HT1080 (cell line): ENCODE results near the gene CDV3. TPM values are rescaled to one million over a fixed set of nuclear protein-coding genes. Genes with fewer than 3 reads are reported as not detected.
"Not testable (repeated sequence)": the region's sequence is repeated elsewhere in the genome, so short reads cannot be mapped to it uniquely, and the experiment has no call there.

ENCODE experiments used
- DNase-seq: peaks from one replicate; pipeline ENCODE4 v3.0.0-alpha.2; 2015; ENCODE audit warnings: low read depth
- polyA plus RNA-seq, 2 experiments: library from polyadenylated mRNA; depleted of rRNA; stranded (reverse); fragments of >200 nt; gene quantifications; 2 replicates each; pipeline ENCODE4 v1.2.3, GENCODE V29; 2015
- total RNA-seq: library from RNA; depleted of rRNA; stranded (reverse); fragments of >200 nt; shearing (Covaris generic); gene quantifications from 2 replicates; pipeline ENCODE4 v1.2.3, GENCODE V29; 2014; rRNA removed

CDV3 gene
- total RNA-seq = 224 and 227 TPM in 2 replicates
- polyA plus RNA-seq (2015; cell fraction: cytosol; rRNA removed) = 187 and 235 TPM in 2 replicates
- polyA plus RNA-seq (2015; cell fraction: nucleus; rRNA removed) = 142 and 154 TPM in 2 replicates

DNA sequence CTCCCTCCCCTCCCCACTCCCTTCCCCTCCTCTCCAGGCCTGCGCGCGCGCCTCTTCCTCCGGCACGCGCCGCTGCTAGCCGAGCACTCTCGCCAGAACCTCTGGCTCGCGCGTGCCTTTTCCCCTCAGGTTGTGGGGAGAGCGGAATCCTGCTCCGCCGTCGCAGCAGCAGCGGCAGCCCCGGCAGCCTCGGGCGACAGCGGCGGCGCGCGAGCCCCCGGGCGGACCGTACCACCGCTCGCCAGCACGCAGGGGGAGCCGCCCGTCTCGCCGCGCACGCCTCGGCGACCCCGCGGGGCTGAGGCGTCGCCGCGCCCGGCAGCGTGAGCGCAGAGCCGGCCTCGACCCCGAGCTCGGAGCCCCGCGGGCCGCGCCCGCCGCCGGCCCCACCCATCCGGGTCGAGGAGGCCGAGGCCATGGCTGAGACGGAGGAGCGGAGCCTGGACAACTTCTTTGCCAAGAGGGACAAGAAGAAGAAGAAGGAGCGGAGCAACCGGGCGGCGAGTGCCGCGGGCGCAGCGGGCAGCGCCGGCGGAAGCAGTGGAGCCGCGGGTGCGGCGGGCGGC lies at the start of gene CDV3:
Gene CDV3, plus strand, starts transcription at position 58 of the 566 bp plus-strand sequence. Its CDS starts 359 bp downstream, at position 417.
- no peak for DNase-seq

DNA sequence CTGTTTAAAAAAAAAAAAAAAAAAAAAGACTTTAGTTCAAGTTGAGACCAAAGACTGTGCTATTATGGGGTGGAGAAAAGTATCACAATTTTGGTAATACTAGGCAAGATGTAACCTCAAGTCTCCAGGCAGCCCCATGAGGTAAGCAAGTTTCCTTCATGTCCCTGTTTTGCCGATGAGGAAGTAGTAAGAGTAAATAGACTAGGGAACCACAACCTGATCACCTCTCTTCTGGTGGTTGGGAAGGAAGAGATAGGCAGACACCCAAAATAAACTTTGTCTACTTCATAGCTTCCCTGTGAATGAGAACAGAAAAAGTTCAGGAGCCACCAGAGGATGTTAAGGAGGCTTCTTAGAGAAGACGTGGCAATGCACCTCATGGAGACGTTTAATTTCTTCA lies 49.7 kb upstream of the CDV3 start:
- DNase-seq = not testable (repeated sequence)

- no peak for DNase-seq
Observed at GRCh38 chr3:133525435-133525834, 48.1 kb upstream of the CDV3 start.

- DNase-seq = no peak
Observed at GRCh38 chr3:133527081-133527715, 46.3 kb upstream of the CDV3 start.

- no peak for DNase-seq
Observed at GRCh38 chr3:133529809-133530208, 43.7 kb upstream of the CDV3 start.

- DNase-seq = peak; percentile 95
Observed at GRCh38 chr3:133531981-133532380, 41.5 kb upstream of the CDV3 start.

DNA sequence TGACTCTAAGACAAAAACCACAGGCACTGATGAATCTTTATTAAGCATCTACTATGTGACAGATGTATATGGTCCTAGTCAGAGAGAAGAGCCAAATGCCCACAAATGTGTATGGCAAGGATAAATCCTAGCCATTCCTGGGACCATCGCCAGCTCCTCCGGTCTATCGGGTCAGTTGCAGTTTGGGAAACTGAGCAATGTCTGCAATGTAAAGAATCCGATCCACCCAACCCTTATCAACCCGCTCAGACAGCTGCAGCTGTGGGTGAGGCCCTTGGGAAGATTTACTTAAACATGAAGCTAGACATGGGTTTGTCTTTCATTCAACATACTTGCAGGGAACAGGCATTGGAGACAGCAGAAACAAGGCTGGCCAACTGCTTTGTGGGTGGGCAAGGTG lies 40.5 kb upstream of the CDV3 start:
- no peak for DNase-seq

DNA sequence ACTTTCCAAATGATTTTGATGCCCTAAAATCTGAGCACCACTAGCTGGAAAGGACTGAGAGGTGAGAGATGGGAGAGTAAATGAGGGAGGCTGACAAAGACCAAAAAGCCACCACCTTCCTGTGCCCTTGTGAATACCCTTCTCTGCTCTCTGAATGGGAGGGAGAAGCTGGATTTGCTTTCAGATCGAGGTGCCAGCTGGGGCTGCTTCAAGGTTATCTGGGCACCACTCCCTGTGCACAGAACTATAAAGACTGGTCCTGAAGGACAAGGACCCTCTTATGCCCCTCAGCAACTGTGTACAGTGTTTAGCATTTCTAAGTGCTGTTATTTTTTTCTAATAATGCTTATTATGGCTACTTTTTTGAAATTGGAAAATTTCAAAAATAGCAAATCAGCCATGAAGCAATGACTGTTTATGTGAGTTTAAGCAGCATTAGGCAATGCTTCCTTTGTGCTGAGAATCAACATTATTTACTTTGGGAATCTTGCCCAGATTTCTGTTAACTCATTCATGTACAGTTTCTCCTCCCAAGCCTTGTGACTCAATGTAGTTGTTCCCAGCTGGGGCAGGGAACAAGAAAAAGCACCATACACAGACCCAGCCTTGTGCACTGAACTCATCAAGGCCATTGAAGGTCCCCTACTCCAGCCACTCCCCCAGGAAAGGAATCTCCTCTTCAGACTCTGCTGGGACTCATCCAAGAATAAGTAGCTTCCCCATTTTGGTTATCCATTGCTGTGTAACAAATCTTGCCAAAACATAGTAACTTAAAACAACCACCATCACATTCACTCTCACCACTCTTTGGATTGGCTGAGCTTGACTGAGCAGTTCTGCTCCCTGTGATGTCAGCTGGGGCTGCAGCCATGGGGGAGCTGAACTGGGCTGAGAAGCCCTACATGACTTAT lies 37.3 kb upstream of the CDV3 start:
- DNase-seq = peak; percentile 97

DNA sequence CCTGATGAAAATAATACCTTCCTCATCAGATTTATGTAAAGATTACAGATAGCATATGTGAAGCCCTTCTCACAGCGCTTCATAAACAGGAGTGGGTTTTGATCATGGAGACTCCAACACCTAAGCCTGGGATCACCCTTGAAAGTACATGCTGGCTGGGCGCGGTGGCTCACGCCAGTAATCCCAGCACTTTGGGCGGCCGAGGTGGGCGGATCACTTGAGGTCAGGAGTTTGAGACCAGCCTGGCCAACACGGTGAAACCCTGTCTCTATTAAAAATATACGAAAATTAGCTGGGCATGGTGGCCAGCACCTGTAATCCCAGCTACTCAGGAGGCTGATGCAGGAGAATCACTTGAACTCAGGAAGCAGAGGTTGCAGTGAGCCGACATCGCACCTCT lies 36.4 kb upstream of the CDV3 start:
- not testable (repeated sequence) for DNase-seq

DNA sequence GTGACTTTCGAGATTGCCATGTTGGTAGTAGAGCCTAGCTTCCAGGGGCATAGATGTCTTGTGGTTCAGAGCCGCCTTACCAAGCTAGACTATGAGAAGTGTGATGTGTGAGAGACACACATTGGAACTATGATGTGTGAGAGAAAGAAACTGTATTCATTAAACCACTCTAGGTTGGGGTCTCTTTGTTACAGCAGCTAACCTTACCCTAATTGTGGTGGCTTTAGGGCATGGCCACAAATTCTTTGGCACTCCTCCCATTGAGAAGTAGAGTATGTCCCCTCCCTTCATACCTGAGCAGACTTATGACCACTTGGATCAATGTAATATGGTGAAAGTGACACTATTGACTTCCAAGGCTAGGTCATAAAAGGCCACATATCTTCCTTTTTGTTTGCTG lies 35.3 kb upstream of the CDV3 start:
- DNase-seq = no peak

- DNase-seq = peak; percentile 100
Observed at GRCh38 chr3:133540896-133541674, 32.4 kb upstream of the CDV3 start.

DNA sequence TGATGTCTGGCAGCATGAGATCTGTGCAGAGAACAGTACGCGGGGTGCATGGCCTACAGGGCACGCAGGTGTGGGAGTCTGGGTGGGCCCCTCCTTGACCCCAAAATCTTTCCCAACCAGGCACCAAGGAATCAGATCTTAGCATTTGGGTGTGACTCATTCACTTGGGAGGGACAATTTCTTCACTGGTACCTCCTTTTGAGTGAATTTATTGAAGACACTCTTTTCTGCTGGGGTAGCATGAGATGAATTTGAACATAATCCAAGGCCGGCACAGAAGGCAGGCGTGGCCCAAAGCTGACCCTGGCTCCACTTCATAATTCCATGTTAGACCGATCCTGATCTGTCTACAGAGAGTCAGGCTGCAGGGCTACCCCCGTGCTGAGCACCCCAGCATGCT lies 30.6 kb upstream of the CDV3 start:
- DNase-seq = no peak

DNA sequence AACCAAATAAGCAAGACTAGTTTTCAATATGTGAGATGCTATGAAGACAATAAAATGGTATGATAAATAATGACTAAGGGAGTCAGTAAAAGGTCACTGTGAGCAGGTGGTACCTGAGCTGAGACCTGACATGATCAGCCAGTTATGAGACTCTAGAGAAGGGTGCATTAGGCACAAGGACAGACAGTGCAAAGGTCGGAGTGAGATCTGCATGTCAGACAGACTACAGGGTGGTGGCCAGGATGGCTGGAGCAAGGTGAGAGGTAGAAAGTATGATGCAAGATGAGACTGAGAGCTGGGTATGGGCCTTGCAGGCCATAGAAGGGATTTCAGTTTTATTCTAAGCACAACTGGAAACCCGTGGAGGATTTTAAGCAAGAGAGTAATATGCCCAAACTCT lies 28.5 kb upstream of the CDV3 start:
- DNase-seq = not testable (repeated sequence)

DNA sequence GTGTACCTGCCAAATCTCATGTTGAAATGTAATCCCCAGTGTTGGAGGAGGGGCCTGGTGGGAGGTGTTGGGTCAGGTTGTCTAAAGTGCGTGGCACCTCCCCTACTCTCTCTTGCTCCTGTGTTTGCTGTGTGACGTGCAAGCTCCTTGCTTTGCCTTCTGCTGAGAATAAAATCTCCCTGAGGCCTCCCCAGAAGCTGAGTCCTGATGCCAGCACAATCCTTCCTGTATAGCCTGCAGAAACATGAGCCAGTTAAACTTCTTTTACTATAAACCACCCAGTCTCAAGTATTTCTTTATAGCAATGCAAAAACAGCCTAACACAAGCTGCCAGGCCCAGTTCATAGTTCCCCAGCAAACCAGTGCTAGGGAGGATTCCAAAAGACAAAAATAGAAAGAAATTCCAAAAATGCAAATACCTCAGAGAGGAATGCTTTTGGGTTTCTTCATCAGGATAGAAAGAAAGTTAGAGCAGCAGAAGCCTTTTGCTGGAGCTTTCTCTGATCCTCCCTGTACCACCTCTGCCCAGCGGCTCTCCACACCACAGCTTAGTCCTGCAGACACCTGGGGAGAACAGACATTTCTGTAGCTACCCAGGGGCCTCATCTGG lies 25.9 kb upstream of the CDV3 start:
- no peak for DNase-seq

- DNase-seq = no peak
Observed at GRCh38 chr3:133548090-133548489, 25.4 kb upstream of the CDV3 start.

GRCh38 chr3:133549565-133549964 lies 23.9 kb upstream of the CDV3 start:
- DNase-seq = no peak

DNA sequence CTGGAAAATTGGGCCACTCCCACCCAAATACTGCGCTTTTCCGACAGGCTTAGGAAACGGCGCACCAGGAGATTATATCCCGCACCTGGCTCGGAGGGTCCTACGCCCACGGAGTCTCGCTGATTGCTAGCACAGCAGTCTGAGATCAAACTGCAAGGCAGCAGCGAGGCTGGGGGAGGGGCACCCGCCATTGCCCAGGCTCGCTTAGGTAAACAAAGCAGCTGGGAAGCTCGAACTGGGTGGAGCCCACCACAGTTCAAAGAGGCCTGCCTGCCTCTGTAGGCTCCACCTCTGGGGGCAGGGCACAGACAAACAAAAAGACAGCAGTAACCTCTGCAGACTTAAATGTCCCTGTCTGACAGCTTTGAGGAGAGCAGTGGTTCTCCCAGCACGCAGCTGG lies 21.9 kb upstream of the CDV3 start:
- DNase-seq = not testable (repeated sequence)

GRCh38 chr3:133561679-133562078 lies 11.8 kb upstream of the CDV3 start:
- DNase-seq = no peak

DNA sequence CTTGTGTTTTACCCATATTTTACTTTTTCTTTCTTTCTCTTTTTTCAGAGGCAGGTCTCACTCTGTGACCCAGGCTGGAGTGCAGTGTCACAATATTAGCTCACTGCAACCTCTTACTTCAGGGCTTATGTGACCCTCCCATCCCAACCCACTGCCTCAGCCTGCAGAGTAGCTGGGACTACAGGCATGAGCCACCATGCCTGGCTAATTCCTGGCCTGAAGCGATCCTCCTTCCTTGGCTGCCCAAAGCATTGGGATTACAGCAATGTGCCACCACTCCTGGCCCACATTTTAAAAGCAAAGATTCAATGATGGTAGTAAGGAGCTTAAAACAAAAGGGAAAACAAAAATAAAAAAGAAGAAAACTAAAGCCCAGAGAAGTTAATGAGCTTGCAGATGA lies 11.1 kb upstream of the CDV3 start:
- no peak for DNase-seq

DNA sequence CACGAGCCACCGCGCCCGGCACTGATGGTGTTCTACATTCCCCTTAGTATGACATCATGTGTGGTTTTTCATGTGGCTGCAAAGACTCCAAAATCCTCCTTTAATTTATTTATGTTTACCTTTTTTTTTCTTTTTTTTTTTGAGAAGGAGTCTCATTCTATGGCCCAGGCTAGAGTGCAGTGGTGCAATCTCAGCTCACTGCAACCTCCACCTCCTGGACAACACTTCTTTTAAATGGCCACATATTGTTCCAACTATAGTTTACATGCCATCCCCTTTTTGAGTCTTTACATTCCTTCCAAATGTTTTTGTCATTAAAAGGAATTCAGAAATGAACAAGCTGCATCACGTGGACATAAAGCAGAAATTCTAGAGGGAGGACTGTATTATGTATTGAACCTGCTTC lies 10.3 kb upstream of the CDV3 start:
- no peak for DNase-seq

DNA sequence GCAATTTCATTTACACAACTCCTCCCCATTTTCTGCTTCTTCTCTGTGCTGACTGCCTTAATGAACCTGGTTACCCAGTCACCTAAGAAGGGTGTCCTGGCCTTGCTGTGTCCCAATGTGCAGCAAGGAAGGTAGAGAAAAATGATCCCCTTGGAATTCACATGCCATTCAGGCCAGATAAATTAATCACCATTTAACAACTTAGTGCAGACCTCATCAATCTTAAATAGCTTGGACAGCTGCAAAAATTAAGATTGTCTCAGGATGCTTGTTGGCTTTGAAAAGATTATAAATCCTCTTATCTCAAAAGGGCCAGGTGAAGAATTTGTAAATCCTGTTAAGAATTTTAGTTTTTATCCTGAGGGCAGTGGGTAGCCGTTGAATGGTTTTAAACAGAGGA lies 9.7 kb upstream of the CDV3 start:
- no peak for DNase-seq
